GM19328 (cell line): ENCODE data around the gene WDCP.
A peak's percentile ranks its signal among the peaks of the same experiment; 100 is the strongest.
"Not testable (repeated sequence)": the region's sequence is repeated elsewhere in the genome, so short reads cannot be mapped to it uniquely, and the experiment has no call there.

Experiments
- ATAC-seq: cut with Tn5 transposase; IDR thresholded peaks from one replicate; pipeline ENCODE4 v1.9.1; 2021; ENCODE audit warnings: mild to moderate bottlenecking, moderate library complexity; ENCODE audit not compliant: unreplicated experiment

Gene WDCP, protein sequence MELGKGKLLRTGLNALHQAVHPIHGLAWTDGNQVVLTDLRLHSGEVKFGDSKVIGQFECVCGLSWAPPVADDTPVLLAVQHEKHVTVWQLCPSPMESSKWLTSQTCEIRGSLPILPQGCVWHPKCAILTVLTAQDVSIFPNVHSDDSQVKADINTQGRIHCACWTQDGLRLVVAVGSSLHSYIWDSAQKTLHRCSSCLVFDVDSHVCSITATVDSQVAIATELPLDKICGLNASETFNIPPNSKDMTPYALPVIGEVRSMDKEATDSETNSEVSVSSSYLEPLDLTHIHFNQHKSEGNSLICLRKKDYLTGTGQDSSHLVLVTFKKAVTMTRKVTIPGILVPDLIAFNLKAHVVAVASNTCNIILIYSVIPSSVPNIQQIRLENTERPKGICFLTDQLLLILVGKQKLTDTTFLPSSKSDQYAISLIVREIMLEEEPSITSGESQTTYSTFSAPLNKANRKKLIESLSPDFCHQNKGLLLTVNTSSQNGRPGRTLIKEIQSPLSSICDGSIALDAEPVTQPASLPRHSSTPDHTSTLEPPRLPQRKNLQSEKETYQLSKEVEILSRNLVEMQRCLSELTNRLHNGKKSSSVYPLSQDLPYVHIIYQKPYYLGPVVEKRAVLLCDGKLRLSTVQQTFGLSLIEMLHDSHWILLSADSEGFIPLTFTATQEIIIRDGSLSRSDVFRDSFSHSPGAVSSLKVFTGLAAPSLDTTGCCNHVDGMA

GRCh38 chr2:24046930-24047702, at the start of gene WDCP:
Gene WDCP (minus strand): TSS chr2:24047391. CDS start chr2:24039494, 7,897 bp downstream.
- ATAC-seq, result peak; percentile 100

- ATAC-seq, result not testable (repeated sequence)
Observed at GRCh38 chr2:24095171-24095677, 48.0 kb upstream of the WDCP start.

DNA sequence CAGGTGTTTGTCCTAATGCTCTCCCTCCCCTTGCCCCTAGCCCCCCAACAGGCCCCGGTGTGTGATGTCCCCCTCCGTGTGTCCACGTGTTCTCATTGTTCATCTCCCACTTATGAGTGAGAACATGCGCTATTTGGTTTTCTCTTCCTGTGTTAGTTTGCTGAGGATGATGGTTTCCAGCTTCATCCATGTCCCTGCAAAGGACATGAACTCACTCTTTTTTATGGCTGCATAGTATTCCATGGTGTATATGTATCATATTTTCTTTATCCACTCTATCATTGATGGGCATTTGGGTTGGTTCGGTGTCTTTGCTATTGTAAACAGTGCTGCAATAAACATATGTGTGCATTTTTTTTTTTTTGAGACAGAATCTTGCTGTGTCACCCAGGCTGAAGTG, 46.1 kb upstream of the WDCP start:
- ATAC-seq, result not testable (repeated sequence)

- no peak for ATAC-seq
Observed at GRCh38 chr2:24088821-24089359, 41.7 kb upstream of the WDCP start.

DNA sequence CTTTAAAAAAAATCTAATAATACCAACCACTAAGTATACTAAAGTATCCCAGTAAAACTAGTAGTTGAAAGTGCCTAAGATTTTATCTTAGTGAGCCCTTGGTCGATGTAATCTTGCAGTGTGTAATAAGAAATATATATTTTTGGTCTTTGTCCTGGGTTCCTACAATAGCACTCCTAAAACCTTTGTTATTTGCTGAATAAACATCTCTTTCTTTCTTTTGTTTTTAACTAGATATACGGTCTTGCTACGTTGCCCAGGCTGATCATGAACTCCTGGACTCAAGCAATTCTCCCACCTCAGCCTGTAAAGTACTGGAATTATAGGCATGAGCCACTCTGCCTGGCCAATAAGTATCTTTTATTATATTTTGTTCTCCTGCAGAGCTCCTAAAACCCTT, 39.8 kb upstream of the WDCP start:
- ATAC-seq, result no peak

DNA sequence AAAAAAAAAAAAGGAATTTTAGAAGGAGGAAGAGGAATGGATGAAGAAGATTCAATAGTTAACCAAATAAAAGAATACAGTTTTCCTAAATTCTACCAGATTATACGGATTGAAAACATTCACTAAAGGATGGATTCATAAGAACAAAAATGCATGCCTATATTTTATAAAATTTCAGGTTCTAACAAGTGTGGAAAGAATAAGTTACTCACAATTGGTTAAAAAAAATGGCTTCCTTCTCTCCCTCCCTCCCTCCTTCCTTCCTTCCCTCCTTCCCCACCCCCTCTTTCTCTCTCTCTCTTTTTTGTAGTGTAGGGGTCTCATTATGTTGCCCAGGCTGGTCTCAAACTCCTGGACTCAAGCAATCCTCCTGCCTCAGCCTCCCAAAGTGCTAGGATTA, 39.0 kb upstream of the WDCP start:
- ATAC-seq, result no peak

DNA sequence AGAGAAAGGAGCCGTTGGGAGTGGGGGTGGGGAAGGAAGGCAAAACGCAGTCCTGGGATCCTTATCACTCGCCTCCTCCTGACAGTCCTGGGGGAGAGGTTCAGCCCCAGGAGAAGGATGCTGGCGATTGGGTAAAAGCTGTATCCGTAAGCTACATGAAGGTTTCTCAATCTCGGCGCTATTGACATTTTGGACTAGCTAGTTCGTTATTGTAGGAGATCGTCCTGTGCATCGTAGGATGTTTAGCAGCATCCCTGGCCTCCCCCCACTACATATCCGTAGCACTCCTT, 38.0 kb upstream of the WDCP start:
- ATAC-seq, result no peak

- peak; percentile 67 for ATAC-seq
Observed at GRCh38 chr2:24084386-24085199, 37.4 kb upstream of the WDCP start, which contains the start of gene TP53I3. Gene TP53I3 (minus strand): TSS chr2:24084834. CDS start chr2:24084326, 508 bp downstream.

- peak; percentile 69 for ATAC-seq
Observed at GRCh38 chr2:24083567-24084385, 36.6 kb upstream of the WDCP start.

DNA sequence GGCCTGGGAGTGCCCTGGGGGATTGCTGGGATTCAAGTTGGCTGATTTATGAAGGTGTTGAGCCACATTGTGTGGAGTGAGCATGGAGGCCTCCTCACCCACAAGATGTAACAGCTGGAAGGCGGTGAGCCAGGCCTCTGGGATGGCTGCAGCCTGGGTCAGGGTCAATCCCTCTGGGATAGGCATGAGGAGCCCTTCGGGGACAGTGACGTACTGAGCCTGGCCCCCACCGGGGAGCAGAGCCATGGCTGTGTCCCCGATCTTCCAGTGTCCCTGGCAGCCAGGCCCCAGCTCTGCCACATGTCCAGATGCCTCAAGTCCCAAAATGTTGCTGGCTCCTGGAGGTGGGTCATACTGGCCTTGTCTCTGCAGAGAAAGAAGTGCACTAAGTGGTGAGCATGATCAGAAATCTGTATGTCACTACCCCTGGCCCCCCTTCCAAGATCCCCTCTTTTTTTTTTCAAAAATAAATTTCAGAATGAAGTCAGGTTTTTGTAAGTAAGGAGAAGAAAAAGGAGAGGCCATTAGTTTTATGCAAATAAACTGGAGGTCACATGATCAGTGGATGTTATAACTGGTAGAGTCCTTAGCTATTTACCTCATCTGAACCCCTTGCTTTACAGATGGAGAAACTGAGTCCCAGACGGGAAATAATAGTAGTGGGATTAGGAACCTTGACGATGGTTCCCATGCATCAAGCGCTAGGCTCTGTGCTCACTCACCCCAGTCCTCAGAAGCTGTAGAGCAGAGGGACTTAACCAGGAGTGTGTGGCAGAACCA, 35.8 kb upstream of the WDCP start:
- ATAC-seq, result no peak

DNA sequence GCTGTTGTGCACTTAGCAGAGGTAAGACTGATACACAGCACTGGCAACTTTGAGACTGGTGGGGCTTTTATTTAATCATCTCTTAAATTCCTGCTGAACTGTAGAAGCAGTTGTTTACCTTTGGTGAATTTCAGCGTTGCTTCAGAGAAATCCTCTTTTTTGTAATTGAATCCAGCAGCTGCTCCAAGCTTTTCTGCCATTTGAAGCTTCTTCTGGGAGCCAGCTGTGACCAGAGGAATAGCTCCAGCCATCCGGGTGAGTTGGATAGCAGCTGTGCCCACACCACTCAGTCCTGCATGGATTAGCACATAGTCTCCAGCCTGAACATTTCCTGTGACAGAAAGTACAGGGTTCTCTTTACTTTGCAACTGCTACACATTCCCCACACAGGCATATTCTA, 33.5 kb upstream of the WDCP start:
- ATAC-seq, result no peak

DNA sequence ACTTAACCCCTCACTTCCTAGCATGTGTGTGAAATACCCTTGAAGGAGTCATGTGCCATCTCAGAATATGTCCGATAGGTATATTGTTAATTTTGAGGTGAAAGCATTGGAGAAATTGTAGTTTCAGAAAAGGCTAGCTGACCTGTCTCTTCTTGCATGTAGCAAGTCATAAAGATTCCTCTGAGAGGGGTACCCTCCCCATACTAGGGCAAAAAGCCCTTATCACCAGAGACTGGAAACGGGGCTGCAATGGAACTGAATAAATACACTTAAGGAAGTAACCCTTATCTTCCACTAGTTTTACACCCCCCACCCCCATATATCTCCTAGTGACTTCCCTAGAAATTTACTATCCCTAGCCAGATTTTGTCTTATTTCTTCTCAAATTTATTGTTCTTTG, 30.7 kb upstream of the WDCP start:
- ATAC-seq, result no peak

GRCh38 chr2:24077535-24077877, 30.3 kb upstream of the WDCP start:
- no peak for ATAC-seq

DNA sequence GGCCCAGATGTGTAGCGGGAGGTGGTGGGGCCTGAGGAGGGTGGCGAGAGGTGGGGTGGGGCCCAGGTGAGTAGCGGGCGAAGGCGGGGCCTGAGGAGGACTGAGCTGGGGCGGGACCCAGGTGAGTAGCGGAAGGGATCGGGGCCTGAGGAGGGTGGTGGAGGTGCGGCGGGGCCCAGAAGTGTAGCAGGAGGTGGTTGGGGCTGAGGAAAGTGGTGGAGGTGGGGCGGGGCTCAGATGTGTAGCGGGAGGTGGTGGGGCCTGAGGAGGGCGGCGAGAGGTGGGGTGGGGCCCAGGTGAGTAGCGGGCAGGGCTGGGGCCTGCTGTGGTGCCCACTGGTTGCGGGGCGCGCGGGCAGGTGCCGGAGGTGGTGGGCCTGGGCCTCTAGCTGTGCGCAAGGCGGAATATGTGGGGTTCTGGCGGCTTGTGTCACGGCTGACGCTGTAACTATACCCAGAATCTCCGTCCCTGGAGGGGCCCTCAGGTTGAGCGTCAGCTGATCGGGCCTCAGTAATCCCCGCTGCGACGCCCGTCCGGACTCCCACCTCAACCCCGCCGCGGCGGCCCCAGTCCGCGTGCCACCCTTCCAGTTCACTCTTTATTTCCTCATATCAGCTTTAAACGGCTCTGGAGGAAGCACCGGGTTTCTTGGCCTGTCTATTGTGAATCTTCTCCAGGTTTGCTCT, 29.8 kb upstream of the WDCP start:
- ATAC-seq, result peak; percentile 17

DNA sequence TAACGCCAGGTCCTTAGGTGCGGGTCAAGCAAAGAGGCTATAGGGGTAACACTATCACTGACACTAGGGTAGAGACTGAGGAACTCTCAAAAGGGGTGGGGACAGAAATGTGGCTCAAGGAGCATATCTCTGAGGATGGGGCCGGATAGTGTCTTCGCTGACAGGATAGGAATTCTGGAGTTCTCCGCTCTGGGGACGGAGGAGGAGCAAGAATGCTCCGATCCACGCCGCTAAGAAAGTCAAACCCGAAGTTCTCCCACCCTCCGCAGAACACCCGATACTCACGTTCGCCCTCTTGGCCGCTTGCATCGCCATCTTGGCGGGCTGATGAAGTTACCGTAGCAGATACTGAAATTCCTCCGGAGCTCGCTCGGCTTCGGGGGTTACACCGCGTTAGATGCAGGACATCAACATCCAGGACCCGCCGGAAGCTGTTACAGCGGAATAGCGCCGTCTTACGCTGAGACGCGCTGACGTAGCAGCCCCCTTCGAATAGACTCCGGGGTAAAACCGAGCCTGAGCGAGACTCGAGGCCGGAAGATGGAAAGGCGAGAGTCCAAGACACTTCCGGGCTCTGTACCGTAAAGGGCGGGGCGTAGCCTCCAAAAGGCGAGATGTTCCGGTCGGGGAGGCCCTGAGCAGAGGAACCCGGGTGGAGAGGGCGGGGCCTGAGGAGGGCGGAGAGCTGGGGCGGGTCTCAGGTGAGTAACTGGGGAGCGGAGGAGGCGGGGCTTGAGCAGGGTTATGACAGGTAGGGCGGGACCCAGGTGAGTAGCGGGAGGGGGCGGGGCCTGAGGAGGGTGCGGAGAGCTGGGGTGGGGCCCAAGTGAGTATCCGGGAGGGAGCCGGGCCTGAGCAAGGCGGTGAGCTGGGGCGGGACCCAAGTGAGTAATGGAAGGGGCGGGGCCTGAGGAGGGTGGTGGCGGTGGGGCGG, 29.0 kb upstream of the WDCP start, which contains the start of gene SF3B6:
TSS of gene SF3B6 (minus strand) at position 412 of the 934 bp plus-strand sequence. CDS start at position 315, 97 bp downstream.
- ATAC-seq, result peak; percentile 95

GRCh38 chr2:24075259-24075658, 28.1 kb upstream of the WDCP start:
- no peak for ATAC-seq

DNA sequence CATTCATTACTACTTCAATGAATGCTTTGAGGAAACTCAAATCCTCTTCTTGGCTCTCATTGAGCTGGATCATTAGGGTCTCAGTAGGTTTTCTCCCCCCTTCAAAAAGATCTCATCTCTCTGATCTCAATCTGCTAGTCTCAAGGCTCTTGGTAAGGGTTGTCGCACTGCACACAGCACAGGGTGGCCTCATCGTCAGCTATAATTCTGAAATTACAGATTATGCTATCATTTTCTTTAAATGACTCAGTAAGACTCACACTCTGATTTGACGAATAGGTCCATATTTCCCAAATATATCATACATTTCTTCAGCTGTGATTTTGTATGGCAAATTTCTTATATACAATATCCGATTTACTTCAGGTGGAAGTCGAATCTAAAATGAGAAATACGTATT, 26.6 kb upstream of the WDCP start:
- no peak for ATAC-seq
